ENCODE data around the gene H3-3A.

Gene H3-3A

DNA sequence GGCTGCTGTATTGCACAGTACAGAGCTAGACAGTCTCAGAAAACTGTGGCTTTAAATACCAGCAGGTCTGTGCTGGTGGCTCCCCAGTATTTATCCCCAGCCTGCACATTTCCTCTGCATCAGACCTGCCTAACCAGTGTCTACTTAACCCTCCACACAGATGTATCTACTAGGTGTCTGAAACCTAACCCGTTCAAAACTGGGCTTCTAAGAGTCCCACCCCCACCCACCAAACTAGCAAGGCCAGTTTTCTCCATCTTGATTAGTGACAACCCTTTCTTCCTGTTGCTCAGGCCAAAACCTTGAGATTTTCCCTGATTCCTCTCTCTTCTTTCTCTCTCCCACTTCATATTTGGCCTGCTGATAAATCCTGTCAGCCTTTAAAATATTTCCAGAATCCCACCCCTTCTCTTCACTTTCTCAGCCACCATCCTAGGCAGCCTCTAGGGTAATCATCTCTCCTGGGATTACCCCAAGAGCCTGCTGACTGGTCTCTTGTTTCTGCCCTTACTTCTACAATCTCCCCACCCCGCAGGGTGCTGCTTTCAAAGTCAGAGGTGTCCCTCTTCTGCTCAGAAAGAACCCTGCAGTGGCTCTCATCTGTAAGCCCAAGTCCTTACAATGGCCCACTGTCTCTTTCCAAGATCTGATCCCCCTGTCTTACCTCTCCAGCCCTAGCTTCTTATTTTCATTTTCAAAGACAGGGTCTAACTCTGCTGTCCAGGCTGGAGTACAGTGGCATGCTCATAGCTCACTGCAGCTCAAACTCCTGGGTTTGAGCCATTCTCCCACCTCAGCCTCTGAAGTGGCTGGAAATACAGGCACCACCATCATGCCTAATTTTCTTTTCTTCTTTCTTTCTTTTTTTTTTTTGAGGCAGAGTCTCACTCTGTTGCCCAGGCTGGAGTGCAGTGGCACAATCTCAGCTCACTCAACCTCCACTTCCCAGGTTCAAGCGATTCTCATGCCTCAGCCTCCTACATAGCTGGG is 45.2 kb downstream of the H3-3A start:
- no peak overlapping the region for H3K27ac ChIP-seq
- DNase-seq = no peak
- no peaks in the 10 kb centered on the region for H3K27me3 ChIP-seq (replicated peaks)
- no peak overlapping the region for H3K4me3 ChIP-seq (ENCODE audit: low read depth, low read length)
- in situ Hi-C loops (cut with HindIII; ENCODE audit: low pct_ligation_motif_present, low sequenced_read_pairs) = no loop called here
- no peaks in the 10 kb centered on the region for H3K36me3 ChIP-seq (replicated peaks)
- TF ChIP-seq, protein P1, sequence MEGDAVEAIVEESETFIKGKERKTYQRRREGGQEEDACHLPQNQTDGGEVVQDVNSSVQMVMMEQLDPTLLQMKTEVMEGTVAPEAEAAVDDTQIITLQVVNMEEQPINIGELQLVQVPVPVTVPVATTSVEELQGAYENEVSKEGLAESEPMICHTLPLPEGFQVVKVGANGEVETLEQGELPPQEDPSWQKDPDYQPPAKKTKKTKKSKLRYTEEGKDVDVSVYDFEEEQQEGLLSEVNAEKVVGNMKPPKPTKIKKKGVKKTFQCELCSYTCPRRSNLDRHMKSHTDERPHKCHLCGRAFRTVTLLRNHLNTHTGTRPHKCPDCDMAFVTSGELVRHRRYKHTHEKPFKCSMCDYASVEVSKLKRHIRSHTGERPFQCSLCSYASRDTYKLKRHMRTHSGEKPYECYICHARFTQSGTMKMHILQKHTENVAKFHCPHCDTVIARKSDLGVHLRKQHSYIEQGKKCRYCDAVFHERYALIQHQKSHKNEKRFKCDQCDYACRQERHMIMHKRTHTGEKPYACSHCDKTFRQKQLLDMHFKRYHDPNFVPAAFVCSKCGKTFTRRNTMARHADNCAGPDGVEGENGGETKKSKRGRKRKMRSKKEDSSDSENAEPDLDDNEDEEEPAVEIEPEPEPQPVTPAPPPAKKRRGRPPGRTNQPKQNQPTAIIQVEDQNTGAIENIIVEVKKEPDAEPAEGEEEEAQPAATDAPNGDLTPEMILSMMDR (IDR thresholded peaks at IDR 0.05; ENCODE audit: low read depth, low read length, missing control alignments) = no peak

DNA sequence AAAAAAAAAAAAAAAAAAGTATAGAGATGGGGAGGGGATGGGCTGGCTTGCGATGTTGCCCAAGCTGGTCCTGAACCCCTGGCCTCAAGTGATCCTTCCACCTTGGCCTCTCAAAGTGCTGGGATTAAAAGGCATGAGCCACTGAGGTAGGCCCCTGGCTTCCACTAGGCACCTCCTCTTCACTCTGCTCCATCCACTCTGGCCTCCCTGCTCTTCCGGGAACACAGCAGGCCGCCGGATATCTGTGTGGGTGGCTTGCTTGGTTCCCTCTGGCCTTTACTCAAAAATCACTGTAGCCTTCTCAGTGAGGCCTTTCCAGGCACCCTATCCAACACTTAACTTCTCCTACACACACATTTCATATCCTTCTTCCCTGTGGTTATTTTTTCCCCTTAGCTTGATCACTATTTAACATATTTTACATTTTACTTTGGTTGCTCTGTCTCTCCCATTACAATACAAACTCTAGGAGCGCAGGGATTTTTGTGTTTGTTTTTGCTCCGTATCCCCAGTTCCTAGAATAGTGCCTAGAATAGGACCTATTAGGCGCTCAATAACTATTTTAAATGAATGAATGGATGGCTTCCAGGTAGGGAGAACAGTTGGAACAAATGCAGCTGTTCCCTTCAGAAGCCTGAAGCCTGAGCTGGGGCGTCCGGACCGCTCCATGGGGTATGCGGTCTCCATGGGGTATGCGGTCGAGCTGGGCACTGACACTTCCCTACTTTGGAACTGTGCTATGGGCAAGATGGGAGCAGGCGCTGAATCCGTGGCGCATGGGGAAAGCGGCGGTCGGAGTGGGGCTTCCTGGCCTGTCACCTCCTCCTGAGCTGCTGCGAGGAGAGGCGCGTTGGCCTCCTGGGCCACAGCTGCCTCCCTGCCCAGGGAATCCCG is 46.7 kb downstream of the H3-3A start:
- H3K4me3 ChIP-seq (ENCODE audit: low read depth, low read length) = peak overlapping the region; percentile 58
- H3K27me3 ChIP-seq (replicated peaks) = no peaks in the 10 kb centered on the region
- in situ Hi-C loops (cut with HindIII; ENCODE audit: low pct_ligation_motif_present, low sequenced_read_pairs) = no loop called here
- peak; percentile 56 for DNase-seq
- TF ChIP-seq, protein P1 (IDR thresholded peaks at IDR 0.05; ENCODE audit: low read depth, low read length, missing control alignments) = no peak
- peak overlapping the region; percentile 74 for H3K27ac ChIP-seq
- no peaks in the 10 kb centered on the region for H3K36me3 ChIP-seq (replicated peaks)

DNA sequence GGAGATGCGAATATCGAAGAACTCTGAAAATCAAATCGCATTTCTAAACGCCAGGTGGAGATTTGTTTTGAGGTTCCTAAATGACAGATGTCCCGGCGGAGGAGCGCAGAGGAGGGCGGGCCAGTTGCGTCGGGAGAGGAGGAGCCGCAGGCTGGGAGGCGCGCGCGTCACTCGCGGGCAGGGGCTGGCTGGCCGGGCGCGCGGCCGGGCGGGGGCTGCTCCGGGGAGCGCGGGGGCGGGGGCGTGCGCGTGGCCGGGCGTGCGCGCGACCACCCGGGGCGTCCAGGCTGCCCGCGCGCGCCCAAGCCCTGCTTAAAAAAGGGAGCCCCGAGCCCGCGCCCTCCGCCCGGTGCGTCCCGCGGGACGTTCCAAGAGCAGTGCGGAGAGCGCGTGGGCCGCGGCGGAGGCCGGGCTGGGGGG is 47.3 kb downstream of the H3-3A start:
- in situ Hi-C loops (cut with HindIII; ENCODE audit: low pct_ligation_motif_present, low sequenced_read_pairs) = no loop called here
- TF ChIP-seq, protein P1 (IDR thresholded peaks at IDR 0.05; ENCODE audit: low read depth, low read length, missing control alignments) = peak; percentile 8
- no peaks in the 10 kb centered on the region for H3K27me3 ChIP-seq (replicated peaks)
- H3K4me3 ChIP-seq (ENCODE audit: low read depth, low read length) = peak overlapping the region; percentile 58
- no peaks in the 10 kb centered on the region for H3K36me3 ChIP-seq (replicated peaks)
- peak overlapping the region; percentile 74 for H3K27ac ChIP-seq
- DNase-seq = peak; percentile 72

DNA sequence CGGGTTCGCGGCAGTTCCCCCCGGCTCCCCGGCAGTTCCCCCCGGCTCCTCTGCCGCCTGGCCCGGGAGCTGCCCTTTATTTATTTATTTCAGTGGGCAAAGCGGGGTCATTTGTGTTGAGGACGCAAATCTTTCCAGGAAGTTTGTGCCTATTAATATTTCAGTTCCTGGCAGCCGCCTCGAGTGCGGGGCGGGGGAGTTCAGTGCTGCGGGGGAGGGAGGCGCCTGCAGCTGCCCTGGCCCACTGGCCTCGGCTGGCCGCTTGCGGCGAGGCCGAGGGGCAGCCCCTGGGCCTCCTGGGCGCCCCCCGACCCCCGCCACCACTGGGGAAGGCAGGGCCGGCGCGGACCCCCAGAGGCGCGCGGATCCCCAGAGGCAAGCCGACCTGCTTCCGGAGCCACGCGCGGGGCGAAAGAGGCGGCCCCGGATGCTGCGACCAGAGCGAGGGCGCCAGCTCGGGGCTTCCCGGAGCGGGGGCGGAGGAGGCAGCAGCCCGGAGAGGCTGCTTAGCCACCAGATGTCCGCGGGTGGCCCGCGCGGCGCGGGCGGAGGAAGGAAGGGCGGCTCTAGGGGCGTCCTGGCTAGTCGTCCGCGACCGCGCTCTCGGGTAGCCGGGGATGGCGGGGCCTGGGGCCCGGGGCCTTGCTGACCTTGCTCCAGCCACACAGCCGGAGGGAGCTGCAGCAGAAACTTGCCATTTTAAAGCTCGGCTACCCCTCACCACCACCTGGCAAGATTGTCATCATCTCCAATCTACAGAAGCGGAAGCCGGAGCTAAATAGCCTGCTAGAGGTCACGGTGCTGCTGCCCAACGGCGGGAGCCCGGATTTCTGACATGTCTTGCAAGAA is 48.0 kb downstream of the H3-3A start:
- peak overlapping the region; percentile 68 for H3K27ac ChIP-seq
- DNase-seq = no peak
- no peaks in the 10 kb centered on the region for H3K27me3 ChIP-seq (replicated peaks)
- peak overlapping the region; percentile 58 for H3K4me3 ChIP-seq (ENCODE audit: low read depth, low read length)
- TF ChIP-seq, protein P1 (IDR thresholded peaks at IDR 0.05; ENCODE audit: low read depth, low read length, missing control alignments) = no peak
- in situ Hi-C loops (cut with HindIII; ENCODE audit: low pct_ligation_motif_present, low sequenced_read_pairs) = no loop called here
- no peaks in the 10 kb centered on the region for H3K36me3 ChIP-seq (replicated peaks)
